Stimulated activated CD8-positive, alpha-beta memory T cell treated with anti-CD3 and anti-CD28 coated beads, Interleukin-4, amount 100 ng/mL, for 4 hours (primary cell): ENCODE data around the gene KRT32.

Experiments
- DNase-seq, 2 donors: peaks; one replicate each; pipeline ENCODE4 v3.0.0-alpha.2; 2020; ENCODE audit warnings: low read depth in 2 of 2, low spot score in 1 of 2

The KRT32 gene

GRCh38 chr17:41492771-41493170 is 25.6 kb upstream of the KRT32 start:
- no peak for DNase-seq

DNA sequence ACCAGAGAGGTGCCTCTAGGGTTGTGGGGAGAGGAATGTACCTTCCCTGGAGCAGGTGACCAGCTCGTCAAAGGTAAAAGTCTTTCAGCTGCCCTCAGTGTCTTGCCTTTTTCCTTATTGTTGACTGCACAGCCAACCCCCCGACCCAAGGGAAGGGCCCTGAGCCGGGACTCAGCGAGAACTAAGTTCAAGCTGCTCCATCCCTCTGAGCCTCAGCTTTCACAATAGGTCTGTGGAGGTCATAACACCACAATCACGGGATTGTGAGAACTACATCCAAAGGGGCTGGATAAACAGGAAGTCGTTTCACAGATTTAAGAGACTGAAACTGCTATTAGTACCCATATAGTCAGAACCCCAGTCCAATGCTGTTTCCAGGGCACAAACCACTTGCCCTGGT is 25.2 kb upstream of the KRT32 start:
- no peak for DNase-seq

DNA sequence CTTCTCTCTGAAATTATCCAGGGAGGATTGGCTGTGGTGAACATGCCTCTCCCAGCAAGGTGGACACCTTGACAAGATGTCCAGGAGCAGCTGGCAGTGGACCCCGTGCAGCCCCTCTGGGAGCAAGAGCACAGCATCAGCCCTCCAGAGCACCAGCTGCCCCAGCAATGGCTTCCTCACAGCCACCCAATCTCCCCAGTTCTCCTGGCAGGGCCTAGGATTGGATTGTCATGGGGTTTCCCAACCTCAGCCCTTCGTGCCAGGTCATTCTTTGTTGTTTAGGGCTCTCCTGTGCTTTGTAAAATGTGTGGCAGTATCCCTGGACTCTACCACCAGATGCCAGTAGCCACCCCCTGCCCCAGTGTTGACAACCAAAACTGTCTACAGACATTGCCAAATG is 24.3 kb upstream of the KRT32 start:
- DNase-seq: no peak

DNA sequence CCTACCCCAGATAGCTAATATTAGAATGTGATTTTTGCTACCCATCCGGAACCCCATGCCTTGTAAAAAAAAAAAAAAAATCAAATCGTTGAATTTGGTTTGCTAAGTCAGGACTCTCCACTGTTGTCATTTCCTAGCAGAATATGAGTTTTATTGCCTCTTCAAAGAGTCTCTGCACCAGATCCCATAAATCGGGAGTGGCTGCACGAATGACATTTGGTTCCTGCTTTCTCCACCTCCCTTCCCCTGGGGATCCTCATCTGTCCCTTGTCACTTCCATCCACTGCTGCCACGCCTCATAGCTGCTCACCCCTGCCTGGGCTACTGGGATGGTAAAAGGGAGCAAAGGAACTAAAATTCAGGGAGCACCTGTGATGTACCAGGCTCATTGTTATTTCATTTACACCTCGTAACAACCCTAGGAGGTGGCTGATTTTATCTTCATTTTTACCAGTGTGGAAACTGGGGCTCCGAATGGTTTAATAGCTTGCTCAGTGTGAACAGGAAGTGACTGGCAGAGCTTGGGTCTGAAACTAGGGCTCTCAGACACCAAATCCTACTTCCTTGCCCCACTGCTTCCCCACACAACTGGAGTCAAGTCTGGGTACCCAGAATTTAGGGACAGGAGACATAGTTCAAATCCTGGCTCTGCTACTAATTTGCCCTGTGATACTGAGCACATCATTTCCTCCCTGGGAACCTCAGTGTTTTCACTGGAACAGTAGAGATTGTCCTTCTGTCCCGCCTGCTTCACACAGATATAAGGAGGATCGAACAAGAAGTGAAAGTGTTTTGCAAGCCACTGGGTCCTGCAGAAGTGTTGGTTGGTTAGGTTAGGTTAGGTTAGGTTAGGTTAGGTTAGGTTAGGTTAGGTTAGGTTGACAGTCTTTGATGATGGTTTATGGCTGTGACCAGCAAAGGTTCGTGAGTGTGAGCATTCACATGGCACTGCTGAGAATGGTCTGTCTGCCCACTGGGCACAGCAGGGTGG is 23.1 kb upstream of the KRT32 start:
- DNase-seq: no peak

GRCh38 chr17:41489531-41489930 is 22.3 kb upstream of the KRT32 start, which contains the start of gene KRT36:
KRT36 (minus strand) TSS chr17:41489910; CDS start chr17:41489864, 46 bp downstream.
- DNase-seq: no peak

- DNase-seq: no peak
These were observed 19.8 kb upstream of the KRT32 start for GRCh38 chr17:41486809-41487530.

- no peak for DNase-seq
These were observed 19.1 kb upstream of the KRT32 start for GRCh38 chr17:41486316-41486715.

DNA sequence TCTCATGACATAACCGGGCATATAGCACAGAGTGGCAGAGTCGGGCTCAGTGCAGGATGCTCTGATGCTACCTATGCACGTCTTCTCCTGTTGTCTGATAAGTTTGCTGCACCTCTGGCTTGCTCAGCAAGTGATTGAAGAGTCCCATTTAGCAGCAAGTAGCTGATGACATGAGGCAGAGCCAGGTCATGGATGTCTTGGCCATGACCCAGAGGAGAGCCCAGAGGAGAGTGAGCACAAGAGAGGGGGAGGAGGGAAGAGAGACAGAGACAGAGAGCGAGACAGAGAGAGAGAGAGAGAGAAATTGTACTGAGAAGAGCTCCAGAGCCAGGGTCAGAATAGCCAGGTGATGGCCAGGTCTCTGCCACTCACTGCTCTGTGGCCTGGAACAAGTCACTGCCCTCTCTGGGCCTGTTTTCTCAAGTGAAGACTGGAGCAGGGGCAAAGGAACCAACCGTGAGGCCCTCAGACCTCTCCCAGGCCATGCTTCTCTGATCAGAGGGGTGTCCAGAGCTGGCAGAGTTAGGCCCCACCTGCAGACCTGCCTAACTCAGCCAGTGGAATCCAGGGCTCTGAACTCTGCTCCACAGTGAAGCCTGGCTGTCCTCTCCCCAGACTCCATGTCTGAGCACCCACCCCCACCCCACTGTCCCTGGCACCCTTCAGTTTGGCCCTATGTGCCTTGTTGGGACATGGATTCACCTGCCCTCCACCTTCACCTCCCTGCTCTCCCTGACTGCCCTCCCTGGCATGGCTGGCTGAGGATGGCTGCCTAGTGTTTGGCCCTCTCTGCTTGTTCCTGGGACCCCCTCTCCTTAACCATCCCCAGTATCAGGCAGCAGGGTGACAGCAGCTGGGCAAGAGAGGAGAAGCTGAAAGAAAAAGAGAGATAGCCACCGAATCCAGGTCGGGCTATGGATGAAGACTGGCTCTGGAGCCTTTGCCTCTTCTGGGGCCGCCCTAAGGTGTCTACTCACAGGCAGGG is 18.0 kb upstream of the KRT32 start:
- no peak for DNase-seq

DNA sequence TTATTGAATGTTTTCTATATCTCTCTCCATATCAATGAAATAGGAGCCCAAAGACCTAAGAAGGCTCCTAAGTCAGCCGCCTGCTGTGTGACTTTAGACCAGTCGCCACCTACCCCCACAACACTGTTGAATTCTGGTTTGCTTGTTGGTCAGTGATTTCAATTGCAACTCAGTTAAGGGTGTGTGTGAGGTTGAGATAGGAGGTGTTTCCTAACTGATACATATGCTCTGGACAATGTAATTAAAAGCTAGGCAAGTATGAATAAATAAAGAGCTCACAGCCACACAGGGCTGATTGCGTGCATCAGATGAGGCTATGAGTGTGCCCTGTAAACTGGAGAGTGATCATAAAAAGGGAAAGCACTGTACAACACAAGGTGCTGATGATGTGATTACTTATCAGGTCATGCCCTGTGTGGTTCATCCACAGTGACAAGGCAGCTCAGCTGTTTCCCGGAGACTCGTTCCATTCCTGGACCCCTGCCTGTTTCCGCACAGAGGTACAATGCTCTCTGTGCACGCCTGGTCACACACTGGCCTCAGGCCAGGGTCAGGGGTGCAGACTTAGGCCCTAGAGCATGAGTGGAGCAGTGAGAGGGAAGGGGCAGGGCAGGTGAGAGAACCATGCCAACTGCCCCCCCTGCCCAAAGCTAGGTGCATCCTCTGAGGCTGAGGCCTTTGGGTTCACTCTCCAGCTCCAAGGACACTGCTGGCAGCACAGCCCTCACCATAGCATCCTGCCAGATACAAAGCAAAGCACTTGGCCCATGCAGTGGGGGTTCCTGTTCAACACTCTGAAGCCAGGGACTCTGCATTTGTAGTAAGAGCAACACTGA is 17.0 kb upstream of the KRT32 start:
- no peak for DNase-seq

GRCh38 chr17:41483531-41483930 is 16.3 kb upstream of the KRT32 start:
- no peak for DNase-seq

GRCh38 chr17:41481036-41481435 is 13.8 kb upstream of the KRT32 start, which contains the start of gene KRT35:
KRT35 (minus strand) TSS chr17:41481151; CDS start chr17:41481097, 54 bp downstream.
- DNase-seq: no peak

- no peak for DNase-seq
These were observed 13.4 kb upstream of the KRT32 start for GRCh38 chr17:41480581-41480980.

DNA sequence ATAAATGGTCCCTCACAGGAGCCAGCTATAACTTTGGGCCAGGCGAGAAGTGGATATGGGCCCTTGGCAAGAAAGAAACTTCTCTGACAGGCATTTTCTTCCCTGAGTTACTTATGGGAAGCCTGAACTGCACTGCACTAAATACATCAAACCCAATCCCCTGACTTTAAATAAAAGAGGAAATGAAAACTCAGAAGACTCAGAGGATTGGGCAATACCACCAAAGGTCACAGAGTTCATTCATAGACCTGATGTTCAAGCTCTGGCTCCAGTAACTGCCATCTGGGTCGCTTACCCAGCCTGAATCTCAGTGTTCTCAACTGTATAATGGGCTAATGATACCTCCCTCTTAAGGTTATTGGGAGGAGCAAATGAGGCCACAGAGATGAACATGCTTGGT is 12.9 kb upstream of the KRT32 start:
- no peak for DNase-seq

GRCh38 chr17:41478237-41478636 is 11.1 kb upstream of the KRT32 start:
- no peak for DNase-seq

DNA sequence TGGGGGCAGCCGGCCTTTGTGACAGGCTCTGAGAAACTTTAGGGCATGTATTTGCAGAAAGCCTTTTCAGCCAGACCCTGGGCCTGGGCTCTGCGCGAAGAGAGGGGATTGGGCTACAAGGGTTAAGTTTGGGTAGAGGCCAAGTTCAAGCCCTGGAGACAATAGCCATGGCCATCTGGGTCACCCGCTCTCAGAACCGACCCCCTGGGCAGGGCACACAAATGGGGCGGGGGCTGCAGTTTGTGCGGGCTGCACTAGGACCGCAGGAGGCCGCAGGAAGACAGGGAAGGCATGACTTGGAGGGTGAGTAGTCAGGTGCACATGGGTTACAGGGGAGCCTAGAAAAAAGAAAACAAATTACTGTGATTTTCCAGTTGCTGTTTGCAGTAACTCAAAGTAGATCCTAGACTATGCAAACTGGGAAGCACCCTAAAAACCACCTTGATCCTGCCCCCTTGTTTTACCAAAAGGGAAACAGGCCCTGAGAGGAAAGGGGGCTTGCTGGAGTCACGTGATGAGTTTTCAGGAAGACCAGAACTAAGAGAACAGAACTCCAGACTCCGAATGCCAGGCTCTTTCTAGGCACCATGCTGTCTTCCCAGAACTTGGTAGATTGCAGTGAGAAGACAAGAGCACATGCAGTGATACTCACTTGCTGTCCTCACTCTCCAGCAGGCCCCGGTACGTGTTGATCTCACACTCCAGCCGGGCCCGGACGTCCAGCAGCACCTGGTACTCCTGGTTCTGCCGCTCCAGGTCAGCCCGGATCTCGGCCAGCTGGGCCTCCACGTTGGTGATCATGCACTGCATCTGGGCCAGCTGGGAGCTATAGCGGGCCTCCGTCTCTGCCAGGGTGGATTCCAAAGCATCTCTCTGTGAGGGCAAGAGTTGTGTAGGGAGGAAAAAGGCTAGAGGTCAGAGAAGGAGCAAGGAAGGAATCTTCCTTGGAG is 10.0 kb upstream of the KRT32 start:
- DNase-seq: no peak

- DNase-seq: no peak
These were observed 8.2 kb upstream of the KRT32 start for GRCh38 chr17:41475421-41475820.

DNA sequence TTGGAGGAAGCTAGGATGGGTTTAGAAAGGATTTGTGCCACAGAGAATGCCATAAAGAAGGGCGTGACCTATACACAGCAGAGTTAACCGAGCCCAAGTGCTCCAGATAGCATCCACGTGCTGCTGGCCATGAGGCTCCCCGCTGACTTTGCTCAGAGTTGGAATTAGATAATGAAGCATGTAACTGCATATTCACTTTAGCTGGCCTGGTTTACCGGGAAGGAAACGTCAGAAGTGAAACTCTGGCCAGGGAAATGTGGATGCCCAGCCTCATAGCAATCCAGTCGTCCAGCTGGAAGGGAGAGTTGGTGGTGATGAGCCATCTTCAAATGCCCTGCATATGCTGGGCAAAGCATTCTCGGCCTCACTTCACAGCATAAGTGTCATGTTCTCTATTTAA is 7.7 kb upstream of the KRT32 start:
- no peak for DNase-seq

DNA sequence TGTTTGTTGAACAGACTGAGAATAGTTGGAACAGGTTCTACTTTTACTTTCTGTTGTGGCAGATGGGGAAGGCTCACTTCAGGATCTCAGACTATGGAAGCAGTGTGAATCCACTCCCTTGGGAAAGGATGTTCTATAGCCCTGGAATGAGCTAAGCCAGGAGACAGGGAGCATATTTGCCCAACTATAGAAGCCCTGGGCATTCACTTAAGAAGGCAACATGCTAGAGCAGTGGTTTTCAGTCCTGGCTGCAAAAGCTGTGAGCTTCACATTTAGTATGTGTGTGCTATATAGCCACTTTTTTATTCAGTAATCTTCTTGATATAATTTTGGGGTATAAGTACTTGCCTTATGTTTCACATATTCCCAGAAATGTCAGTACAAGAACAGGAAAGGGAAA is 1.2 kb upstream of the KRT32 start:
- DNase-seq: no peak

GRCh38 chr17:41467561-41467960 is 375 bp upstream of the KRT32 start:
- no peak for DNase-seq
